ENCODE results near the gene CELF6.

CELF6 gene

GRCh38 chr15:72271221-72271620 lies 48.7 kb downstream of the CELF6 start:
- DNase-seq: no peak

DNA sequence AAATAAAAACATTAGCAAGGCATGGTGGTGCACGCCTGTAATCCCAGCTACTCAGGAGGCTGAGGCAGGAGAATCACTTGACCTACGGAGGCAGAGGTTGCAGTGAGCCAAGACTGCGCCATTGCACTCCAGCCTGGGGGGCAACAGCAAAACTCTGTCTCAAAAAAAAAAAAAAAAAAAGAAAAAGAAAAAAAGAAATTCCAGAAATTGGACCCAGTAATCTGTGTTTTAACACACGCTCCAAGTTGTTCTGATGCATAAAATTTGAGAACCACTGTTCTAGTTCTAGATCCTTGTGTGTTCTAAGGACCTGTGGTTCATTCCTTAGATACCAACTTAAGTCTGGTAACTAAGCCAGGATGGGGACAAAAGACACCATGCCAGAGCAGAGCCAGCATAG lies 50.2 kb downstream of the CELF6 start:
- no peak for DNase-seq

- no peak for DNase-seq
Observed at GRCh38 chr15:72265031-72265430, 54.9 kb downstream of the CELF6 start.

DNA sequence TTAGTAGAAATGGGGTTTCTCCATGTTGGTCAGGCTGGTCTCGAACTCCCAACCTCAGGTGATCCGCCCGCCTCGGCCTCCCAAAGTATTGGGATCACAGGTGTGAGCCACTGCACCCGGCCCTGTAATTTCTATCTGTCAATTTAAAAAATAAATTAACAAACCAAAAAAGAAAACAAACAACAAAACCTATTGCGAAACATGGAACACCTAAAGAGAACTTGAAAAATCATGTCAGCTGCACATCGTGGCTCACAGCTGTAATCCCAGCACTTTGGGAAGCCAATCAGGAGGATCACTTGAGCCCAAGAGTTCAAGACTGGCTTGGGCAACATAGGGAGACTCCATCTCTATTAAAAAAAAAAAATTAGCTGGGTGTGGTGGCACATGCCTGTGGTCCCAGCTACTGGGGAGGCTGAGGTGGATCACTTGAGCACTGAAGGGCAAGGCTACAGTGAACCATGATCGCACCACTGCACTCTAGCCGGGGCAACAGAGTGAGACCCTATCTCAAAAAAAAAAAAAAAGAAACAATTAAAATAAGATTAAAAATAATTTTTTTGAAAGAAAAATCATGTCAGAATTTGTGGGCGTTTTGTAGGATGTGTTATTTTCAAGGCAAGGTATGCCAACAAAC lies 67.2 kb downstream of the CELF6 start:
- DNase-seq: no peak

- no peak for DNase-seq
Observed at GRCh38 chr15:72249142-72249810, 70.7 kb downstream of the CELF6 start.

GRCh38 chr15:72248514-72248913 lies 71.4 kb downstream of the CELF6 start:
- no peak for DNase-seq

- no peak for DNase-seq
Observed at GRCh38 chr15:72242775-72243370, 77.1 kb downstream of the CELF6 start.

DNA sequence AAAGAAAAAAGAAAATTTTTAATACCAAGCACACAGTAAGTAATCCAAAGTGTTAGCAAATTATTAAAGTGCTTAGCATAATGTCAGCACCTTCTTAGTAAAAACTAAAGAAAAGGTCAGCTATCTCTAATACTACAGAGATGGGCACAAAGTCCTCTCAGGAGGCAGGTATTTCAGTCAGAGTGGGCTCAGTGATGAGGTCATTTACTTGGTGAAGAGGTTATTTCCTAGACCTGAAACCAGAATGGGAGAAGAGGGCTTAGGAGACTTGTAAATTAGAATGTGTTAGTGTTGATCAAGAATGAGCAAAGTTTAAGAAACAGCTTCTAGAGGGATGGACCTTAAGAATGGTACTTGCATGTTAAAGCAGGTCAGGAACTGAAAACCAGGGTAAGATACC lies 80.3 kb downstream of the CELF6 start:
- DNase-seq: no peak

DNA sequence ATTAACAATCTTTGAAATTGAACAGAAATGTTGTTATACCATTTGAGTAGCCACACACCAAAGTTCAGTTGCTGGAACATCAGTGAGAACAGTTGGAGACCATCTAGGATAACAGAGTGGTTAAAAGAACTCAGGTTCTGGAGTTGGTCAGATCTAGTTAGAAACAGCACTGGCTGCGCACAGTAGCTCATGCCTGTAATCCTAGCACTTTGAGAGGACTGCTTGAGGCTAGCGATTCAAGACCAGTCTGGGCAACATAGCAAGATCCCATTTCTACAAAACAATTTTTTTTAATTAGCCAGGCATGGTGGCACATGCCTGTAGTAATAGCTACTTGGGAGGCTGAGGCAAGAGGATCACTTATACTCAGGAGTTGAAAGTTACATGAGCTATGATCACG lies 81.4 kb downstream of the CELF6 start:
- no peak for DNase-seq

- DNase-seq: no peak
Observed at GRCh38 chr15:72237853-72238224, 82.1 kb downstream of the CELF6 start.

DNA sequence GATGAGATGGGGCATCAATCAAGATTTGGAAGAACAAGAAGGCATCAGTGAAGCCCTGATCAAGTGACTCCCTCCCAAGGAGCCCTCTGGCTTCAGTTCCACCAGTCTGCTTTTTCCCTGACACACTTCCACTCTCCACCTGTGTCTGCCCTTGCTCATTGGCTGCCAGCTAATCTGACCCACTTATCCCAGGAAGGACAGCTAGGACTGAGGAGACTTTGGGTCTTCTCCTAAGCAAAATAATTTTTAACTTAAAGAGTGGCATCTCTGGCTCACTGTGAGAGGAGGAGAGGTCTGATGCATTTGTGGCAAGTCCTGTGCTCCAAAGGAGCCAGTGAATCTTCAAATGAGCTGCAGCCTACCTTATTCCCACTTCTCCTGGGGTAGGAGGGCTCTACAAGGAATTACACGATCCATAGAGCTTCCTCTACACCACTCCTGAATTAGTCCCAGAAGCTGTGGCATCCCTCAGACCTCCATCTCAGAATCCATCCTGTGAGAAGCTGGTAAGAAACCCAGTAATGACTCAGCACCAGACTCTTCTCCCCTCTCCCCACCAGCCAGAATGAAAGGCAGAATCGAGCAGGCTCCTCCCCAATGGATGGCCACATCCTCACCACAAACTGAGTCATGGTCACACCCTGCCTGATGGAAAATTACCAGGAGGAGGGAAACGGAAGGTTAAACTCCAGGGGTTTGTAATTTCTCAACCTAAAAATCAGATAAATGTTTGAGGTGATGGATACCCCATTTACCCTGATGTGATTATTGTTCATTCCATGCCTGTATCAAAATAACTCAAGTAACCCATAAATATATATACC lies 82.7 kb downstream of the CELF6 start:
- peak; percentile 56 for DNase-seq

- DNase-seq: no peak
Observed at GRCh38 chr15:72236381-72237003, 83.5 kb downstream of the CELF6 start.

- DNase-seq: no peak
Observed at GRCh38 chr15:72235298-72235697, 84.7 kb downstream of the CELF6 start.

All from NCI-H510A treated with DMSO at 0.1 percent for 48 hours (cell line).